Keratinocyte (primary cell): ENCODE measurements around the gene MOSMO. TPM values are rescaled to one million over a fixed set of nuclear protein-coding genes. Genes with fewer than 3 reads are reported as not detected.

Experiments used
- DNase-seq: peaks from one replicate; pipeline ENCODE4 v3.0.0-alpha.2; 2011; ENCODE audit warnings: low read depth, missing footprints, low spot score
- FAIRE-seq: peaks from 2 replicates; lab custom pipeline; 2011; peaks lifted over from hg19 to GRCh38; lab: Jason Lieb, UNC
- H2AFZ ChIP-seq: 2 replicates; pipeline ENCODE4 v1.6.0; 2012; ENCODE audit warnings: low read length, control low read depth, inconsistent platforms; ENCODE audit not compliant: control insufficient read depth
- H3K27ac ChIP-seq: 2 replicates; pipeline ENCODE4 v1.5.1; 2011; ENCODE audit warnings: low read length; ENCODE audit not compliant: control insufficient read depth, insufficient read depth
- H3K27me3 ChIP-seq: 3 replicates; pipeline ENCODE4 v1.6.0; 2011; ENCODE audit warnings: low read length; ENCODE audit not compliant: control insufficient read depth, insufficient read depth; ENCODE audit errors: extremely low read depth
- H3K36me3 ChIP-seq, 2 experiments: 2 replicates in 1 of 2; 3 replicates in 1 of 2; pipeline ENCODE4 v1.5.1; 2011; ENCODE audit warnings: low read length in 2 of 2, mild to moderate bottlenecking in 1 of 2; ENCODE audit not compliant: control insufficient read depth in 2 of 2, insufficient read depth in 2 of 2; ENCODE audit errors: extremely low read depth in 1 of 2
- H3K4me1 ChIP-seq: 3 replicates; pipeline ENCODE4 v1.5.1; 2011; ENCODE audit warnings: low read length; ENCODE audit not compliant: control insufficient read depth, insufficient read depth; ENCODE audit errors: extremely low read depth
- H3K4me2 ChIP-seq: 3 replicates; pipeline ENCODE4 v1.6.0; 2011; ENCODE audit warnings: low read depth, low read length; ENCODE audit not compliant: control insufficient read depth, insufficient read depth; ENCODE audit errors: extremely low read depth
- H3K4me3 ChIP-seq, 3 experiments: fragments of 200-600 bp in 1 of 3; sonication (generic) in 1 of 3; 2 replicates in 2 of 3; 3 replicates in 1 of 3; pipeline ENCODE4 v1.5.1; 2011 to 2016; ENCODE audit warnings: low read length in 3 of 3, mild to moderate bottlenecking in 3 of 3, control low read depth in 2 of 3, inconsistent platforms in 1 of 3, low read depth in 1 of 3, mixed read lengths in 1 of 3, mixed run types in 1 of 3, moderate library complexity in 1 of 3; ENCODE audit not compliant: control insufficient read depth in 2 of 3, insufficient read depth in 2 of 3; ENCODE audit errors: extremely low read depth in 1 of 3
- H3K79me2 ChIP-seq: 2 replicates; pipeline ENCODE4 v1.6.0; 2012; ENCODE audit warnings: low read length; ENCODE audit not compliant: control insufficient read depth, insufficient read depth
- H3K9ac ChIP-seq: 3 replicates; pipeline ENCODE4 v1.6.0; 2011; ENCODE audit warnings: low read length; ENCODE audit not compliant: control insufficient read depth, insufficient read depth; ENCODE audit errors: extremely low read depth
- H3K9me1 ChIP-seq: 3 replicates; pipeline ENCODE4 v1.6.0; 2011; ENCODE audit warnings: low read length; ENCODE audit not compliant: control insufficient read depth, insufficient read depth; ENCODE audit errors: extremely low read depth
- H3K9me3 ChIP-seq: 2 replicates; pipeline ENCODE4 v1.5.1; 2012; ENCODE audit warnings: low read depth, low read length; ENCODE audit not compliant: control insufficient read depth
- H4K20me1 ChIP-seq: 3 replicates; pipeline ENCODE4 v1.6.0; 2011; ENCODE audit warnings: low read length; ENCODE audit not compliant: control insufficient read depth, insufficient read depth; ENCODE audit errors: extremely low read depth
- EZH2 ChIP-seq: IDR thresholded peaks from one replicate; pipeline ENCODE4 v1.6.1; 2012; ENCODE audit warnings: inconsistent platforms, mild to moderate bottlenecking, low read length, moderate library complexity
- dilution Hi-C: fragments of 300-500 bp; cut with MboI; formaldehyde crosslinking; loops from one replicate; pipeline ENCODE4 v1.7.0; 2020; ENCODE audit warnings: low sequenced_read_pairs; ENCODE audit not compliant: extremely low pct_ligation_motif_present
- polyA plus RNA-seq, 5 experiments: library from polyadenylated mRNA; depleted of rRNA in 3 of 5; stranded (reverse) in 3 of 5; stranded (forward) in 1 of 5; unstranded in 1 of 5; fragments of >200 nt; gene quantifications; 1 replicate in 1 of 5; 2 replicates in 3 of 5; 3 replicates in 1 of 5; pipeline versions ENCODE4 v1.2.1 to v1.2.3, GENCODE V29; 2011 to 2012; ENCODE audit warnings: missing spikeins in 2 of 5, low read depth in 1 of 5, low replicate concordance in 1 of 5
- TF ChIP-seq, protein P1 (sequence below), 3 experiments: IDR thresholded peaks in 1 of 3; conservative IDR thresholded peaks in 1 of 3; optimal IDR thresholded peaks in 1 of 3; 2 replicates in 2 of 3; 3 replicates in 1 of 3; pipeline versions ENCODE3 to v1.5.1; 2011; ENCODE audit warnings: low read length in 3 of 3, mild to moderate bottlenecking in 3 of 3, moderate library complexity in 2 of 3, control low read depth in 1 of 3, inconsistent platforms in 1 of 3; ENCODE audit not compliant: insufficient read depth in 2 of 3; ENCODE audit errors: extremely low read depth in 1 of 3

Gene MOSMO
- polyA plus RNA-seq, 1 donor (not counting 4 experiments of a cell fraction or from before 2014, with no cell fraction given), result 26.2 TPM

DNA sequence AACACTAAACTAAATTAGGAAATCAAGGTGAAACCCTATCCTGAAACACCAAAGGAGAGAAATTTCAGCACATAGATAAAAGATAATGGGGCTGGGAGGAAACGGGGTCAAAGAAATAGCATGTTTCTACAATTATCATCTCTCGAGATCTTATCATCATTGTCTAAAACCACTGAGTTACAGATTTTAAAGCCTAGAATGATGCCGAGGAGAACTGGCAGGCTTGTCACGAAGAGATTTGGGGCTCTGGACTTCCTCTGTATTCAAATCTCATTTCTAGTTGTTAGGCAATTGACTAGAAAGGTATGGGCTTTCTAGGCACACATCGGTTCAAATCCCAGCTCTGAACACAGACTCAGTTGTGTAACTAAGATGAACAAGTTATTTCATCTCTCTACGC lies 16.3 kb upstream of the MOSMO start:
- Histone ChIP-seq H2AFZ (no peak overlapping the region), H4K20me1 (no peaks in the 10 kb centered on the region), H3K4me3 (no peak overlapping the region), H3K4me1 (no peaks in the 10 kb centered on the region), H3K27me3 (no peaks in the 10 kb centered on the region), H3K9me3 (no peaks in the 10 kb centered on the region), H3K36me3 (peaks cover 0 to 2% of the 10 kb centered on the region in 2 experiments), H3K9ac (no peak overlapping the region), H3K79me2 (no peaks in the 10 kb centered on the region), H3K27ac (no peak overlapping the region), H3K4me2 (no peak overlapping the region), H3K9me1 (no peaks in the 10 kb centered on the region)
- TF ChIP-seq EZH2, result no peak
- TF ChIP-seq, protein P1, sequence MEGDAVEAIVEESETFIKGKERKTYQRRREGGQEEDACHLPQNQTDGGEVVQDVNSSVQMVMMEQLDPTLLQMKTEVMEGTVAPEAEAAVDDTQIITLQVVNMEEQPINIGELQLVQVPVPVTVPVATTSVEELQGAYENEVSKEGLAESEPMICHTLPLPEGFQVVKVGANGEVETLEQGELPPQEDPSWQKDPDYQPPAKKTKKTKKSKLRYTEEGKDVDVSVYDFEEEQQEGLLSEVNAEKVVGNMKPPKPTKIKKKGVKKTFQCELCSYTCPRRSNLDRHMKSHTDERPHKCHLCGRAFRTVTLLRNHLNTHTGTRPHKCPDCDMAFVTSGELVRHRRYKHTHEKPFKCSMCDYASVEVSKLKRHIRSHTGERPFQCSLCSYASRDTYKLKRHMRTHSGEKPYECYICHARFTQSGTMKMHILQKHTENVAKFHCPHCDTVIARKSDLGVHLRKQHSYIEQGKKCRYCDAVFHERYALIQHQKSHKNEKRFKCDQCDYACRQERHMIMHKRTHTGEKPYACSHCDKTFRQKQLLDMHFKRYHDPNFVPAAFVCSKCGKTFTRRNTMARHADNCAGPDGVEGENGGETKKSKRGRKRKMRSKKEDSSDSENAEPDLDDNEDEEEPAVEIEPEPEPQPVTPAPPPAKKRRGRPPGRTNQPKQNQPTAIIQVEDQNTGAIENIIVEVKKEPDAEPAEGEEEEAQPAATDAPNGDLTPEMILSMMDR (optimal IDR thresholded peaks at IDR 0.05 in 1 of 3, IDR thresholded peaks at IDR 0.05 in 1 of 3, conservative IDR thresholded peaks at IDR 0.05 in 1 of 3; ENCODE audit: extremely low read depth in 1 of 3, insufficient read depth in 2 of 3, low read length in 3 of 3), result no peak
- DNase-seq, result no peak
- dilution Hi-C loops, result no loop called here
- no peak for FAIRE-seq

DNA sequence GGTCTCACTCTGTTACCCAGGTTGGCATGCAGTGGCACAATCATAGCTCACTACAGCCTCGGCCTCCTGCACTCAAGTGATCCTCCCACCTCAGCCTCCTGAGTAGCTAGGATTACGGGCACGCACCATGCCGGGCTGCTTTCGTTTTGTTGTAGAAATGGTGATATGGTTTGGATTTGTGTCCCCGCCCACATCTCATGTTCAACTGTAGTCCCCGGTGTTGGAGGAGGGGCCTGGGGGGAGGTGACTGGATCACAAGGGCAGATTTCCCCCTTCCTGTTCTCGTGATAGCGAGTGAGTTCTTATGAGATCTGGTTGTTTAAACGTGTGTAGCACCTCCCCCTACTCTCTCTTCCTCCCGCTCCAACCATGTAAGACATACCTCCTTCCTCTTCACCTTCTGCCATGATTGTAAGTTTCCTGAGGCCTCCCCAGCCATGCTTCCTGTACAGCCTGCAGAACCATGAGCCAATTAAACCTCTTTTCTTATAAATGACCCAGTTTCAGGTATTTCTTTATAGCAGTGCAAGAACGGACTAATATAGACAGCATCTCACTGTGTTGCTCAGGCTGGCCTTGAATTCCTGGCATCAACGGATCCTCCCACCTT lies 12.9 kb upstream of the MOSMO start:
- dilution Hi-C loops, result no loop called here
- no peak for FAIRE-seq

More for the DNA sequence above, 12.9 kb upstream of the MOSMO start:
- Histone ChIP-seq H3K9me1 (no peaks in the 10 kb centered on the region), H3K9ac (no peak overlapping the region), H4K20me1 (no peaks in the 10 kb centered on the region), H3K36me3 (no peaks in the 10 kb centered on the region), H3K27me3 (no peaks in the 10 kb centered on the region), H3K27ac (no peak overlapping the region), H3K4me3 (no peak overlapping the region), H3K9me3 (no peaks in the 10 kb centered on the region), H3K4me2 (no peak overlapping the region), H3K79me2 (no peaks in the 10 kb centered on the region), H3K4me1 (peaks cover 8% of the 10 kb centered on the region), H2AFZ (no peak overlapping the region)
- no peak for DNase-seq
- TF ChIP-seq, protein P1 (optimal IDR thresholded peaks at IDR 0.05 in 1 of 3, IDR thresholded peaks at IDR 0.05 in 1 of 3, conservative IDR thresholded peaks at IDR 0.05 in 1 of 3; ENCODE audit: extremely low read depth in 1 of 3, insufficient read depth in 2 of 3, low read length in 3 of 3), result no peak
- no peak for TF ChIP-seq EZH2
